Epithelial cell of proximal tubule (primary cell): ENCODE results near the gene RHOXF1. TPM values are rescaled to one million over a fixed set of nuclear protein-coding genes. Genes with fewer than 3 reads are reported as not detected.
"Not testable (repeated sequence)": the region's sequence is repeated elsewhere in the genome, so short reads cannot be mapped to it uniquely, and the experiment has no call there.

Experiments
- DNase-seq: peaks from one replicate; pipeline ENCODE4 v3.0.0-alpha.2; 2011; ENCODE audit warnings: low read depth
- H3K4me3 ChIP-seq: 2 replicates; pipeline ENCODE4 v1.5.1; 2011; ENCODE audit warnings: low read depth, mild to moderate bottlenecking, low read length
- total RNA-seq: library from RNA; depleted of rRNA; stranded (reverse); fragments of >200 nt; gene quantifications from 2 replicates; pipeline ENCODE4 v1.2.3, GENCODE V29; 2015
- TF ChIP-seq, protein P1 (sequence below): conservative IDR thresholded peaks from 2 replicates; pipeline ENCODE4 v1.5.1; 2012; ENCODE audit warnings: low read depth, mild to moderate bottlenecking, low read length

The RHOXF1 gene
- total RNA-seq, 1 donor from 2014 or later, result not detected

DNA sequence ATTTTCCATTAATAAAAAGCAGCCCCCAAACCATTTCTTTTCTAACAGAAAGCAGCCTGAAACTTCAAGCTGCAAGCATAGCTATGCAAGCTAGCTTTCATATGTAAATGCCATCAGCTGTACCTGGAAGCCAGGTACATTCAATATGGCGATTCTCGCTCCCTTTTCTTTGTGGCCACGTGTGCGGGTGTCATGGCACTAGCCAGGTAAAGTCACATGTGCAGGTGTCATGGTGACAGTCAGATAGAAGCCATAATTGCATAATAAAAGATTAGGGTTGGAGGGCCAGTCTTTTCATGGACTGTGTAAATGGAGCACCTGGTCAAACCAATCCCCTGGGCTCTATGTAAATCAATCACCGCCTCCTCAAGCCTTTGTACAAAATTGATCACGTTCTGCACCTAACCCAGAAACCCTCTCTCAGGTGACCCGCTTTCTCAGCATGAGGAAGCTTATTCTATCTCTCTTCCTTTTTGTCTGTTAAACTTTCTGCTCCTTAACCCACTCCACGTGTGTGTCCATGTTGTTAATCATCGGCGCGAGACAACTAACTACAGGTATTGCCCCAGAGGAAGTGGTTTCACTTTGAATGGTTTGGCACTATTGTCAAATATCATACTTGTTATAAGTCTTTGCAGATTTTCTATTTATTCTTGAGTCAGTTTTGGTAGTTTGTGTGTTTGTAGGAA, 24.7 kb upstream of the RHOXF1 start:
- no peak for DNase-seq
- TF ChIP-seq, protein P1, sequence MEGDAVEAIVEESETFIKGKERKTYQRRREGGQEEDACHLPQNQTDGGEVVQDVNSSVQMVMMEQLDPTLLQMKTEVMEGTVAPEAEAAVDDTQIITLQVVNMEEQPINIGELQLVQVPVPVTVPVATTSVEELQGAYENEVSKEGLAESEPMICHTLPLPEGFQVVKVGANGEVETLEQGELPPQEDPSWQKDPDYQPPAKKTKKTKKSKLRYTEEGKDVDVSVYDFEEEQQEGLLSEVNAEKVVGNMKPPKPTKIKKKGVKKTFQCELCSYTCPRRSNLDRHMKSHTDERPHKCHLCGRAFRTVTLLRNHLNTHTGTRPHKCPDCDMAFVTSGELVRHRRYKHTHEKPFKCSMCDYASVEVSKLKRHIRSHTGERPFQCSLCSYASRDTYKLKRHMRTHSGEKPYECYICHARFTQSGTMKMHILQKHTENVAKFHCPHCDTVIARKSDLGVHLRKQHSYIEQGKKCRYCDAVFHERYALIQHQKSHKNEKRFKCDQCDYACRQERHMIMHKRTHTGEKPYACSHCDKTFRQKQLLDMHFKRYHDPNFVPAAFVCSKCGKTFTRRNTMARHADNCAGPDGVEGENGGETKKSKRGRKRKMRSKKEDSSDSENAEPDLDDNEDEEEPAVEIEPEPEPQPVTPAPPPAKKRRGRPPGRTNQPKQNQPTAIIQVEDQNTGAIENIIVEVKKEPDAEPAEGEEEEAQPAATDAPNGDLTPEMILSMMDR, result no peak
- H3K4me3 ChIP-seq, result peak overlapping the region; percentile 47

DNA sequence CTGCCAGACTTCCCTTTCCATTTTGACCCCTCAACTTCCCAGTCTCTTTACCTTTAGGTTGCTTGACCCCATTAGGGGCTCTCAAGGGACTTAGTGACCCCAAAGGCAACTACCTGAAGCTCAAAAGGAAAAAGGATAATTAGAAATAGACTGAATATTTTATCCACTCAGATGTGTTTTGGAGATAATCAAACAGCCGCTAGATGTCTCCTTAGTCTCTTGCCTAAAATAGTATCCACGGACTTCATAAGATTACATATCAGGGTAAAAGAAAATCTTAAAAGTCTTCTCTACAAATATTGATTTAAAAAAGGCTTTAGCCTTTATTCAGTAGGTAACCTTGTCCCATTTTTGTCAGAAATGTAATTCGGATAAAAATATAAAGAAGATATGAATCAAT, 21.7 kb upstream of the RHOXF1 start:
- H3K4me3 ChIP-seq, result no peak overlapping the region
- TF ChIP-seq, protein P1, result peak; percentile 7
- DNase-seq, result no peak

DNA sequence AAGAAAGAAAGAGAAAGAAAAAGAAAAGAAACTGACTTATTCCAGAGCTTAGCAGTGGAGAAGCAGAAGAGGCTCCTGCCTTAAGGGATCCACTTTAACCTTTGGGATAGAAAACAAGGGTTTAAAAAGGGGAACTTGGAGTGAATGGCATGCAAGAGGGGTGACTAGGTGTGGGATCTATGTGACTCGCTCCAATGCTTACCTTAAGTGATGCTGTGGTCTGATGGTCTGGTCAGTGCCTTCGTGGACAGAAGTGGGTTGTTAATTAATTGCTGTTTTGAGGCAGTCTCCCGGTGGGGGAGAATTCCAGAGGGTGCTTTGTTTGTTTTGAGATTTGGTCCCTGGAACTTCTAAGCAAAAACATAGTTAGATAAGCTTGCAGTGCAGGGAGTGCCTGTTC, 21.1 kb upstream of the RHOXF1 start:
- no peak overlapping the region for H3K4me3 ChIP-seq
- TF ChIP-seq, protein P1, result no peak
- DNase-seq, result peak; percentile 25

DNA sequence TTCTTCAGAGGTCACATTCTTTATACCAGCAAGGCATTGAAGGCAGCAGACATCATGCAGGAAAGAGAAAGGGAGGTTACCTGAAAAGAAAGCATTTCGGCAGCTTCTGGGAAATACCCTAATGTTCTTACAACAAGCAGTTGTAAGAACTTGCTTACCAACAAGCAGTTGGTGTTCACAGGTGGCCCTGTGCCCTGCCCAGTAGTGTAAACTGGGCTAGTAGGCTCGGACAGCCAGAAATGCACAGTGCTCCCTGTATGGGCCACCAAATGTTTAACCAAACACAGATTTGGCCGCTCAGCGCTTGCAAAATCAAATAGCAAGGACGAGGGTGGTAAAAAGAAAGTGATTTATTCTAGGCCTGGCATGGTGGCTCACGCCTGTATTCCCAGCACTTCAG, 20.4 kb upstream of the RHOXF1 start:
- TF ChIP-seq, protein P1, result no peak
- no peak for DNase-seq
- no peak overlapping the region for H3K4me3 ChIP-seq

DNA sequence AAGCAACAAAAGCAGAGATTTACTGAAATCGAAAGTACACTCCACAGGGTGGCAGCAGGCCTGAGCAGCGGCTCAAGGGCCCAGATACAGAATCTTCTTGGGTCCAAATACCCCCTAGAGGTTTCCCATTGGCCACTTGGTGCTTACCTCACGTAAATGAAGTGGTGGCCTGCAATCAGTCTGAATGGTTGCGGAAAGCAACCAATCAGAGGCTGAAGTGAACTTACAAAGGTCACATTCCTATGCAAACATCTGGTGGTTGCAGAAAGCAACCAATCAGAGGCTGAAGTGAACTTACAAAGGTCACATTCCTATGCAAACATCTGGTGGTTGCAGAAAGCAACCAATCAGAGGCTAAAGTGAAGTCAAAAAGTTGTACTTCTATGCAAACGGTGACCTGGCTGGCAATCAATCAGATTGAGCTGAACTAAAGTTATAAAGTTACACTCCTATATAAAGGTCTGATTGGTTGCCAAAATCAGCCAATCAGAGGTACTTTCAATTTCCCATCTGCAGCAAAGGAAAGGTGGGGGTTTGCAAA, 12.7 kb upstream of the RHOXF1 start:
- DNase-seq, H3K4me3 ChIP-seq: not testable (repeated sequence)

DNA sequence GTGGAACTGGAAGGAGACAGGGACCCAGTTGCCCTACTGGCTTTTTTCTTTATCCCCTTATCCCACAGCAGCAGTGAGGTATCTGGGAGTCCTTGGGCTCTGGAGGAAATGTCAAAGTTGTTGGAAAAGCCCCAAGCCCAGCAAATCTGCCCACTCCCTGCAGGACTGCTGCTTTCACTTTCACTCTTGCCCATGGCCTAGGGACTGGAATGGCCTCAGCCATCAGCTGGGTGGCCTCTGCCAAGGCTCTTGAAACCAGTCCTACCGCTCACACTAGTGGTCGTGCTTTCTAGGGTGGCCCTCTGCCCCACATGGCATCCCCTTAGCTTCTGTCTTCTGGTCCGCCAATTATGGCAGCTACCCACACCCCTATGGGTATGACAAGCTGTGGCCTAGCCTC, 9.7 kb upstream of the RHOXF1 start:
- DNase-seq, result no peak
- no peak overlapping the region for H3K4me3 ChIP-seq
- TF ChIP-seq, protein P1, result no peak

DNA sequence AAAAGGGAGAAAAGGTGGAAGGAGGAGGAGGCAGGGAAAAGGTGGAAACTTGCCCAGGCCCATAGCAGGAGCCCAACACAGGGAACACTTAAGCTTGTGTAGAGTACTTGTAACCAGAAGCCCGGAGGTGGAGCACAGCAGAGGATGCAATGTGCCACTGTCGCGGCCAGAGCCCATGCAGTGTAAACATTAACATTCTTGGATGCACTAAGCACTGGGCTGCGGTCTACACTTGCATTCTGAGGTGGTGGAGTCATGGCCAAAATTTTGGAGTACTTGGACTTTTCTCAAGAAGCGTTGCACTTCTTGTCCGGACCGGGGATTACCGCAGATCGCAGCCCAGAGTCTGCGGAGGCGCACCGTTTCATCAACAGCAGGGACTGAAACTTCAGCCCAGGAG, 4.5 kb upstream of the RHOXF1 start:
- DNase-seq, result no peak
- H3K4me3 ChIP-seq, result no peak overlapping the region
- TF ChIP-seq, protein P1, result no peak
